NCI-H524 (cell line): Measurements from ENCODE around the gene ALG12.
A peak's percentile ranks its signal among the peaks of the same experiment; 100 is the strongest.
"Not testable (repeated sequence)": the region's sequence is repeated elsewhere in the genome, so short reads cannot be mapped to it uniquely, and the experiment has no call there.

Source experiments
- DNase-seq, 2 experiments: peaks; one replicate each; lab custom pipeline; 2025; lab: John Stamatoyannopoulos, UW

Gene ALG12

DNA sequence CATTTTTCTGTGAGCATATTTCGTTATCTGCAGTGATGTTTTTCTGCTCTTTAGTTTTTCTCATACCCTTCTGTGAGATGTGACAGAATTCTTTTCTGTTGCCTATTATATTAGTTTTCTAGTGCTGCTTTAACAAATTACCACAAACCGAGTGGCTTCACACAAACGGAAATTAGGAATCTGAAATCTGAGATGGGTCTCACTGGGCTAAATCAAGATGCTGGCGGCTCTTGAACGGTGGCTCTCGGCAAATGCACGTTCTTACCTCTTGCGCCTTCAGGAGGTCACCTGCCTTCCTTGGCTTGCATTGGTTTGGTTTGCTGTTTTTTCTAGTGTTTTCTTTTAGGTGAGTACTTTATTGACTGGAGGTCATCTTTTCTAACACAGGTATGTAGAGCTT is 51.6 kb downstream of the ALG12 start:
- DNase-seq = no peak

DNA sequence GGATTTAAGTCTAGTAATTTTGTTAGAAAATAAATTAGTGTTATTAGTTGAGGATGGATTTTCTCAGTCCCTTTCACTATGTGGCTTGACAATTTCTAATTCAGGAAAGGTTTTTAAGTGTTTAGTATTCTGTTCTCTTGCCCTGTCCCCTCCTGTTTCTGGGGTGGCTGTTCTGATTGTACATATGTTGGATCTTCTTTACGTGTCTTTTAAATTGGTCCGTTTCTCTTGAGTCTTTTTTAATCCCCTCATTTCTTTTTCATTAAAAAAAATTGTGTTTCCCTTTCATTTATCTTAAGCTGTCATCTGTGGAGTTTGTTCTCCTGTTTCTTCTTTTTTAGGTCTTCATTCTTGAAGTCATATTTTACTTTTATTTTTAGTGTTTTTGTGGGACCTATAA is 52.1 kb downstream of the ALG12 start:
- DNase-seq = no peak

DNA sequence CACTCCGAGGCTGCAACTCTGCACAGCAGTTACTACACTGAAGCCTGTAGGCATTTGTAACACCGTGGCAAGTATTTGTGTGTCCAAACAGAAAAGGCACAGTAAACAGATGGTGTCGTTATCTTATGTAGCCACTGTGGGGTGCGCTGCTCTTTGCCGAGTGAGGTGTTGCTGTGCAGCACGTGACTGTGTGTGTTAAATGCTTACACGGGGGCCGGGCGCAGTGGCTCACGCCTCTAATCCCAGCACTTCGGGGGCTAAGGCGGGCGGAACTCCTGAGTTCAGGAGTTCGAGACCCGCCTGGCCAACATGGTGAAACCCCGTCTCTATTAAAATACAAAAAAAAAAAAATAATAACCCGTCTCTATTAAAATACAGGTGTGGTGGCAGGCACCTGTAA is 53.1 kb downstream of the ALG12 start:
- DNase-seq = no peak

DNA sequence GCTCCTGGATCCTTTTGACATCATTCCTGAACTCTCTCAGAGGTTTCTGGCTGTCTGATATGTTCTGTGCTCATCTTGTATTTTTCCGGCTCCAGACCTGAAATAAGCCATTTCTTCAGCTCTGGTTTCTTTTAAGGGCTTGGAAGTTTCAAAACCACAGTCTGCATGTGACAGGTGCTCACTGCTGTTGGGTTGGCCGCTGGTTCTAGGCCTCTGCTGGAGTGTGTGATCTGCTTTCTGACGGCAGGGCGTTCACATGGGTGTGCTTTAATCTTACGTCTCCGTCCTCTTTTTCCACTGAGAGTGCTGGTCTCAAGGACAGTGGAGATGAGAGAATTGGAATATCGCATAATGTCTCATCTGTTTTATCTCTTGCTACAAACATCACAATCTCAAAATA is 54.3 kb downstream of the ALG12 start:
- no peak for DNase-seq

DNA sequence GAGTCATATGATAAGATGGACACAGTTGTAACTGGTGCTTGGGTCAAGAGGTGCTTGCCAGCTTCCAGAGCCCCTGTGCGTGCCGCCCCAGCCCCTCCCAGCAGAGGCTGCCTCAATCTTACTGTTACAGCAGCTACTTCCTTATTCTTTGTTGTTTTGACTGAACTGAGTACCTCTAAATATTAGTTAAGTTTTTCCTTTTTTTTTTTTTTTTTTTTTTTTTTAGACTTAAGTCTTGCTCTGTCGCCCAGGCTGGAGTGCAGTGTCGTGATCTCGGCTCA is 55.8 kb downstream of the ALG12 start:
- DNase-seq = no peak

DNA sequence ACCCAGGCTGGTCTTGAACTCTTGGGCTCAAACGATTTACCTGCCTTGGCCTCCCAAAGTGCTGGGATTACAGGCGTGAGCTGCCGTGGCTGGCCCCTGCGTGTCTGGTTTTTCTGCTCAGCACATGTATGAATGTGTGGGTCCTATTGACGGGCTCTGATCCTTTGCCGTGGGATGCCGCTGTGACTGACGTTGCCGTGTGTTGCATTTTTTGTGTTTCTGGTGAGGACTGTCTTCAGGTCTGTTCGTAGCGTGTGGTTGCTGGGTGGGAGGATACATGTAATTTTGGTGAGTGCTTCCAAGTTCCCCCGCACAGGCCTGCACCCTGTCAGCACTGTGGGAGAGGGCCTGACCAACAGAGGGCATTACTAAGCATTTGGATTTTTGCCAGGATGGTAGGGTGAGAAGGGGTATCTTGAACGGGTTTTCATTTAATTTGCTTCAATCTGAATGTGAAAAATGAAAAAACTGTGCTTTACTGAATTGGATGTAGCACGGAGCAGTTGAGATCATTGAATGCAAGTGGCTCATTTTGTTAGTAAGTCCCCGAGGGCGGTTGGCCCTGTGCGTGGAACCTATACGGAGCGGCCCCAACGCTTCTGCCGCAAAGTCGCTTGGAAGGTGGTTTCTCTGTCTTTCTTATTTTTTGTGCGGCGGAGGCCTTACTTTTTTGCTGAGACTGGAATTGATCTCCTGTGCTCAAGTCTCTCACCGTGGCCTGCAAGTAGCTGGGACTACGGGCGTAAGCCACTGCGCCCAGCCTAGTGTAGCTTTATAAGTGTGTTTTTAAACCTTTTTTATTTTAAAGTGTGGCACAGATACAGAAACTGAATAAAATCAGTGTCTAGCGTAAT is 56.4 kb downstream of the ALG12 start:
- DNase-seq = no peak

DNA sequence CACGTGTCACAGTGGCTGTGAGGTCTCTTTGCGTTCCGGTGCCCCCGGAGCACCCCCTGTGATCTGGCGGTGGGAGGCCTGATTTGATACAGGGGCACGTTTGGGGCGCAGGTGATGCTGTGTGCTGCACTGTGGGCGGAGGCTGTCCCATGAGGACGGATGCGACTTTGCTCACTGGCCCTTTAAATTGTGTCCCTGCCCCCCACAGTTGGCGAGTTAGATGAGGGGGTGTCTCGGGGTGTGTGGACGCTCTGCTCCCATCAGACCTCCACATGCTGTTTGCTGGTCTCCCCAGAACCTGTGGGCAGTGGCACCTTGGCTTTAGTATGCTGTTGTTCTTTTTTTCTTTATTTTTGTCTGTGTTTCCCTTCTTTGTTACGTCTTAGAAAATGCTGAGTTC is 59.4 kb downstream of the ALG12 start:
- no peak for DNase-seq

DNA sequence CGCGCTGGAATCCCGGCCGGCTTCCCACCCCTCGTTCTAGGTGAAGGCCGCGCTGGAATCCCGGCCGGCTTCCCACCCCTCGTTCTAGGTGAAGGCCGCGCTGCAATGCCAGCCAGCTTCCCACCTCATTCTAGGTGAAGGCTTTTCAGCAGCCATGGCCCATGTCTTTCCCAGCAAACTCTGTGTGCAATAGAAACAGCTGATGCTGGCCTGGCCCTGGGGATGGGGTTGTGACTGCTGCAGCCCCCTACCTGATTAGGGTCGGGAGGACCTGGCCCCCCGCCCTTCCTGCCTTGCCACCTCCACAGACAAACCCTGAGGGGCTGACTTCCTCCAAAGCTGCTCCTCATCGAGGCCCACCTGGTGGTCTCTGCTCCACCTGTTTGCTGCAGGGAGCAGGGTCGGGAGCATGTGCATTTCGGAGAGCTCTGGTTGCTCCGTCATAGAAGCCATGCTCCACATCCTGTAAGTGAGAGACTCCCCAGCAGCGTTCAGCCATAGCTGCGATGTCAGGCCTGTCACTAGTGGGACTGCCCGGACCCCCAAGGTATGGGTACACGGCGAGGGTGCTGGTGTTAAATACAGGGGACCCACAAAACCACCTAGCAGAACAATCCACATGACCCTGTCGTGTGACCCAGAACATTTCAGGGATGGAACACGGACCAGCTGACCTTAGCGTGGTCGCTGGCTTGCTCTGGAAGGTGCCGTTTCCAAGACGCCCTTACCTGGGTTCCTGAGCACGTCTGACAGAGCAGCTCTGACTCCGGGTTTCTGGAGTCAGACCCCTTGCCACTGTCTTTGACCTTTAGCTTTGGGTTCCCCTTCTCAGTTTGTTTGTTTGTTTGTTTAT is 61.2 kb downstream of the ALG12 start:
- DNase-seq = no peak

DNA sequence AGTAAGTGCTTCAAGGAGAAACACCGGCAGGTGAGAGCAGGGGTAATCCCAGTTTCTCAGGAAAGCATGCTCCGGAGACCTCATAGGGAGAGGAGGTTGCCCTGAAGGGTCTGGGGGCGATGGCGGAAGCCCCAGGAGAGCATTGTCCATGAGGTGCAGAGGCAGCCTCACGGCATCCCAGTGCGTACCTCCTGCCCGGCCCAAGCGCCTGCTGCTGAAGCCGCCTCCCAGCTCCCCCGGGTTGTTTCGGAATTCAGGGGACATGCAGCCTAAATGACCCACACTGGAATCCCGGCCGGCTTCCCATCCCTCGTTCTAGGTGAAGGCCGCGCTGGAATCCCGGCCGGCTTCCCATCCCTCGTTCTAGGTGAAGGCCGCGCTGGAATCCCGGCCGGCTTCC is 61.9 kb downstream of the ALG12 start:
- no peak for DNase-seq

DNA sequence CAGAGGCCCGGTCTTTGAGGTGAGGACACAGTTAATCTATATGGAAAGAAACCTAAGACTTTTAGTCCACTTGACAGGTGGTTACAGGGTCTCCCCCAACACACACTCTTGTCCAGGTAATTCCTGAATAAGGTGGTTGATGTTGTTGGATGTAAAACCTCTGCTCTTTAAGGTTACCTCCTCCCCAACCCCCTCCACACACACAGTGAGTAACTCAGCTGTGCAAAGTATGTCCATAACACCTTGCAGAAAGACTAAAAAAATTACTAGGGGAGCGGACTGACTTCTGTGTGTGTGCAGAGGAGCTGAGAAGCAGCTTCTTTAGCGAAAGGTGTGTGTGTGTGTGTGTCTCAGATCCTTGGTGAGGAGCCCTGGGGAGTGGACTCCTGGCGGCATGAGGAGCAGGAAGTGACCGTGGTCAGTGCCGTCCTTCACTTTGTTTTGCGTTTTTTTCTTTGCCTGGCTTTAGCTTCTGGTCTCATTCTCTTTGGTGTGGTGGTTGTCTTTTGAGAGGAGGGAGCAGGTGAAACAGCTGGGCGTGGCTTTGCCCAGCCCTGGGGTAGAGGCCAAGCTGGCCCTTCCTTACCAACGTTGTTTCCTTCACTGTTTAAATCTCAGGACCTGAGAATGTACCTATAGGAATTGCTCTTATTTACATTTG is 62.9 kb downstream of the ALG12 start:
- no peak for DNase-seq

DNA sequence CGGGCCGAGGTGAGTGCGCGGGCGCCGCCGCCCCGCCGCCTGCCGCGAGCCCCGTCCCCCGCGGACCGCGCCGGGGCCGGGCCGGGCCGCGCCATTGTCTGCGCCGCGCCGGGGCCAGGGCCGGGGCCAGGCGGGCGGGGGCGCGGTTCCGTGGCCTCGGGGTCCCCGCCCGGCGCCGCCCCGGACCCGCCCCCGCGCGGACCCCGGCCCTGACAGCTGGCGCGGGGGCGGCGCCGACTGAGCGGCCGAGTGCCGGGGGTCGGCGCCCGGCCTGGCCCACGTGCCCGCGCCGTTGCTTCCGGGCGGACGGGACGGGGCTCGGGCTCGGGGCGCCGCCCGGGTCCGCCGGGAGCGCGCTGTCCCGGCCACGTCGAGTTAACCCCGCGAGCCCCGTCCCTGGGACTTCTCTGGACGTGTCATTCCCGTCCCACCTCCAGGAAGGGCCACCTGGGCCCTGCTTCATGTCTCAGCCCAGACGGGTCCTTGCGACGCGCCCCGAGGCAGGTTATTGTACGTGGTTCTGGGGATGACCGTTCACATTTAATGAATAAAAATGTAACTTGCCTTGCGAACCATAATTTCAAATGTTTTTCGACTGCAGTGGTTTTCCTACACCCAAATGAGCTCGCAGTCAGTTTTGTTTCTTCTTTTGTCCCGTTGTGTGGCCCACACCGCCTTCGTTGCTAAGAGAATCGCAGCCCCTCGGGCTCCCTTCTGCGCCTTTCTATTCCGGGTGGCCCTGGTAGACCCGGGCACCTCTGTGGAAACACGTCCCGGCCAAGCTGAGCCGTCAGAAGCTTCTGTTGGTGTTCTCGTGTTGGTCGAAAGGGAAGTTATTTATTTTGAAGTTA is 64.0 kb downstream of the ALG12 start:
- no peak for DNase-seq

DNA sequence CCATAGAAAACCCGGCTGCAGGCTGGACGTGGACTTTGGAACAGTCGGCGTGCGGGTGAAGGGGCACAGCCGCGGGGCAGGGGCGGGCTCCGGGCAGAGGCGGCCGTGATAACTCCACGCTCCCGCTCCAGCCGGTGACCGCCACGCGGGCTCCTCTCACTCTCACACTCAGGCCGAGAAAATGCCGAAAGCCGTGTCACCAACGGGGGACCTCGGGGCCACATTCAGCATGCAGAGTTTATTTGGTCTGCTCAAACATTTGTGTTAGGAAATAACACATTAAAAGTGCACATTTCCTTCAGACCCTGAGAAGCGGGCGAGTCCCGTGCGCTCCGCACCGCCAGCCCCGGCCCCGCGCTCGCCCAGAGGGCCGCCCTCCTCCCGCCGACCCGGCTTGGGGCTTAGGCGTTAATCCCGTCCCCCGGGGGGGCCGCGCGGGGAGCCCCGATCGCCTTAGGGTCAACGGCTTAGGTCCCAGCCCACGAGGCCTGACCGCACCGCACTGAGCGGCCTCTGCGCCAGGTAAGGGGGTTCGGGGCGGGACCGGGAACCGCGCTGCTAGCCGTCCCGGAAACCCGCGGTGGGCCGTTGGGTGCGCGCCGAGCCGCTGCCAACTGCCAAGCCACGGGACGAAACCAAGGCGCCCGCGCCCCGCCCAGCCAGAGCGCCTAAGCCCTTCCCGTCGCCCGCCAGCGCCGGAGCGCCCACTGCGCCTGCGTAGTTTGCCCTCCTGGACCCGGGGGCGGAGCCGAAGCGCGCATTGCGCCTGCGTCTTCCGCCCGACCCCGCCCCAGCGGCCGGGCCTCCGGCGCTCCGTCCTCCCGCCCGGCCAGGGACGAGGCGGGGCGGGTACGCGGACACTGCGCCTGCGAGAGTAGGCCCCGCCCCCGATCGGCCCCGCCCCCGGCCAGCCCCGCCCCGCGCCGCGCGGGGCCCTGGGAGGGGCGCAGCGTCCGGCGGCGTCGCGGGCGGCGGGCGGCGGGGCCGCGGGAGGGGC is 65.0 kb downstream of the ALG12 start, which contains the start of gene ZBED4:
Gene ZBED4 (plus strand): TSS at position 947 of the 997 bp plus-strand sequence. CDS start 29,819 bp downstream, outside the sequence.
- DNase-seq = peak; percentile 94 to 97

DNA sequence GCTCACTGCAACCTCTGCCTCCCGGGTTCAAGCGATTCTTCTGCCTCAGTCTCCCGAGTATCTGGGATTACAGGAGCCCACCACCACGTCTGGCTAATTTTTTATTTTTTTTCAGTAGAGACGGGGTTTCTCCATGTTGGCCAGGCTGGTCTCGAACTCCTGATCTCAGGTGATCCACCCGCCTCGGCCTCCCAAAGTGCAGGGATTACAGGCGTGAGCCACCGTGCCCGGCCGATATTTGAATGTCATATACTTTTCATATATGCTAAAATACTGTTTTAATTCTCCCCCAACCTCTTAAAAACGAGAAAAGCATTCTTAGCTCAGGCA is 65.7 kb downstream of the ALG12 start:
- DNase-seq = not testable (repeated sequence)

DNA sequence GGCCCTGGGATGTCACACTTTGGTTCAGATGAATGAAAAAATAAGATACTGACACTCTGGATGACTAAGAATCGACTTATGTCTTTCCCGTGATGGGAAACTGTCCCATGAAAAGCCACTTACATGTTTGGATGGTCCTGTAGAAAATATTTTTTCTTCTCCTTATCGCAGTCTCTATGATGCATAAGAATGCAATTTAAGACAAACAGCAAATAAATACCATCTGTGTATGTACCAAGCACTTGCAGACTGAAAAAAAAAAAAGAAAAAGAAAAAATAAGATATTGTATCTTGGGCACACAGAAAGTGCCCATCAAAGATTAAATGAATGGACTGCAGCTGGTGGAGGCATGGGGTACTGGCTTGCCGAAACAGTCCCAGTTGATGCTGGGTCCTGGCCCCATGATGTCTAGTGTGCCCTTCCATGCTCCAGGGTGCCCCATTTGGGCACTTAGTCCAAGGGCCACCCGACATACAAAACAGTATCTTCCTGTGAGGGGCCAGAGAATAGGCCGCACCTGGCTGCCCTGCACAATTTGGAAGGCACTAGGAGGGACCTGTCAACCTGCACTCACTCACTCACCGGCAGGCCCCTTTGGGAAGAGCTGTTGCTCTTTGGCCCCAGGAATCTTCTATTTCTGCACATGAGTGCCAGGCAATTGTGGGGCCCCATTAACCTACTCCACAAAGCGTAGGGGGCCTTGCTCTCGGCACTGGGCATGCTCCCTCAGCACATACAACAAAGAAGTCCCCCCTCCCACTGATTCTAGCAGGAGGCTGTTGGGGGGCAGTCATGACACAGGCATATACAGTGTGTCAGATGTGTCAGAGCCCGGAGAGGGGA is 67.1 kb downstream of the ALG12 start:
- no peak for DNase-seq
